Panc1 (cell line): Measurements from ENCODE around the gene SPIRE1. TPM values are rescaled to one million over a fixed set of nuclear protein-coding genes. Genes with fewer than 3 reads are reported as not detected.

ENCODE experiments used
- ATAC-seq: fragments of 200-7000 bp; cut with Tn5 transposase; 2 replicates; pipeline ENCODE4 v1.9.1; 2020; ENCODE audit warnings: mild to moderate bottlenecking, moderate library complexity
- BruUV-seq: library from RNA; stranded (reverse); fragments of 400-500 nt; replicated peaks from 2 replicates; lab custom pipeline; 2021; lab: Mats Ljungman, UMichigan
- CTCF ChIA-PET: fragments of 300-600 bp; sonication (Branson Sonifier 250); formaldehyde crosslinking; loops from one replicate; lab custom pipeline; 2022; ENCODE audit warnings: antibody characterized with exemption; lab: Charles Lee
- POLR2A ChIA-PET: fragments of 300-600 bp; sonication (Branson Sonifier 250); formaldehyde crosslinking; loops from one replicate; lab custom pipeline; 2022; ENCODE audit warnings: antibody characterized with exemption; lab: Charles Lee
- DNase-seq: peaks from one replicate; pipeline ENCODE4 v3.0.0-alpha.2; 2010; ENCODE audit warnings: low read depth, low spot score
- H3K27ac ChIP-seq: 2 replicates; pipeline ENCODE4 v1.5.1; 2011; ENCODE audit warnings: mild to moderate bottlenecking, low read length, inconsistent platforms
- H3K27me3 ChIP-seq: fragments of 200-500 bp; sonication (Bioruptor generic); 2 replicates; pipeline ENCODE4 v1.6.0; 2014; ENCODE audit warnings: low read length, inconsistent platforms; ENCODE audit not compliant: control insufficient read depth, insufficient read depth
- H3K36me3 ChIP-seq: fragments of 200-500 bp; sonication (Bioruptor generic); 2 replicates; pipeline ENCODE4 v1.5.1; 2014; ENCODE audit warnings: inconsistent platforms, mild to moderate bottlenecking, low read length, moderate library complexity; ENCODE audit not compliant: control insufficient read depth, insufficient read depth
- H3K4me1 ChIP-seq: 2 replicates; pipeline ENCODE4 v1.5.1; 2011; ENCODE audit warnings: inconsistent platforms, mild to moderate bottlenecking, low read length, moderate library complexity; ENCODE audit not compliant: control insufficient read depth, insufficient read depth
- H3K4me3 ChIP-seq, 2 experiments: 2 replicates each; pipeline ENCODE4 v1.5.1; 2011 to 2012; ENCODE audit warnings: low read depth in 2 of 2, low read length in 2 of 2, mild to moderate bottlenecking in 2 of 2, inconsistent platforms in 1 of 2, moderate library complexity in 1 of 2
- H3K9me3 ChIP-seq: fragments of 200-500 bp; sonication (Bioruptor generic); 2 replicates; pipeline ENCODE4 v1.5.1; 2014; ENCODE audit warnings: low read depth, mild to moderate bottlenecking, inconsistent platforms, low read length, moderate library complexity; ENCODE audit not compliant: control insufficient read depth, insufficient read depth
- POLR2AphosphoS5 ChIP-seq: IDR thresholded peaks from 2 replicates; pipeline ENCODE4 v1.6.1; 2012; ENCODE audit warnings: mild to moderate bottlenecking, low read depth, low read length, moderate library complexity
- SIN3A ChIP-seq: IDR thresholded peaks from 2 replicates; pipeline ENCODE4 v1.6.1; 2012; ENCODE audit warnings: low read depth, mild to moderate bottlenecking, low read length, moderate library complexity, borderline replicate concordance; ENCODE audit not compliant: insufficient read depth
- TCF7L2 ChIP-seq: IDR thresholded peaks from 2 replicates; pipeline ENCODE4 v1.6.1; 2011; ENCODE audit warnings: mild to moderate bottlenecking, low read depth, low read length, inconsistent platforms
- in situ Hi-C: cut with HindIII; loops from 2 replicates; pipeline ENCODE4 v1.10.0; 2016; ENCODE audit warnings: low sequenced_read_pairs, low pct_unique_long_range_greater_than_20kb
- intact Hi-C: fragments of 100-400 bp; cut with micrococcal nuclease; formaldehyde crosslinking; loops from one replicate; pipeline ENCODE4 v1.10.0; 2022; ENCODE audit not compliant: unreplicated experiment
- total RNA-seq: library from RNA; stranded (reverse); gene quantifications from one replicate; pipeline ENCODE4 v1.2.1, GENCODE V29; 2021; ENCODE audit not compliant: unreplicated experiment
- TF ChIP-seq, protein P1 (sequence below), 2 experiments: IDR thresholded peaks; 2 replicates each; pipeline ENCODE4 v1.6.1; 2011 to 2012; ENCODE audit warnings: low read depth in 2 of 2, control low read depth in 1 of 2, low read length in 1 of 2, mild to moderate bottlenecking in 1 of 2, moderate library complexity in 1 of 2; ENCODE audit not compliant: insufficient read depth in 1 of 2
- TF ChIP-seq, protein P2 (sequence below): fragments of 450-650 bp; IDR thresholded peaks from 2 replicates; pipeline ENCODE4 v1.5.1; 2017; ENCODE audit warnings: mild to moderate bottlenecking

The SPIRE1 gene
- total RNA-seq, 1 experiment from 2014 or later, result 45.5 TPM

DNA sequence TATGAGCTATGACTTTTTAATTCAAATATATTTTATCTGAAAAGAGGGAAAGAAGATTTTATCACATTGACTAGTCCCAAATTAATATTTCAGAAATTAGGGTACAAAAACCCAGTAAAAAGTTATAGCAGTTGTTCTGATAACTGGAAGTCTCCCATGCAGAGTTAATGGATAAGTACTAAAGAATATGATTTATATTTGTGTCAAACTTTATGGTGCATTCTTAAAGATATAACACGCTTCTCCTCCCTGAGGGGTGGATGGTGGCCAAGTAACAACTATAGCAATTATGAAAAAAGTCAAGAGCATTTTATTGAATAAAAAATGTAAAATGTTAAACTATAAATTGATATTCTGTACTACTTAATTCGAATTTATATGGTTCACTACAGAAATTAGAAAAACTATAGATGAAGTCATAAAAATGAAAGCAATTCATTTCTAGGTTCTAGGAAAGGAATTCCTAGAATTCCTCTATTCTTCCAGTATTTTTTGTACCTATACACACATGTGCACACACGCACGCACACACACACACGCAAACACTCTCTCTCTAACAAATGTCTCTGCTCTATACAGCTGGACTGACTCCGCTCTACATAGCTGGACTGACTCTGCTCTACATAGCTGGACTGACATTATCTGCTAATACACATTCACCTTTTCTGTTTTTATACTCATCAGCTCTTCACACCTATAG lies 138.9 kb downstream of the SPIRE1 start:
- no peak for ATAC-seq
- Histone ChIP-seq H3K4me3 (no peak overlapping the region), H3K36me3 (no peaks in the 10 kb centered on the region), H3K9me3 (no peaks in the 10 kb centered on the region), H3K27me3 (no peaks in the 10 kb centered on the region), H3K27ac (no peak overlapping the region), H3K4me1 (no peaks in the 10 kb centered on the region)
- ChIA-PET CTCF (interaction anchor here (0.5 kb wide), 1 partner anchor 9 kb away, joined by 4 read pairs; no protein-coding TSS in a partner anchor), POLR2A (interaction anchor here (0.6 kb wide), 1 partner anchor 199 kb away, joined by 5 read pairs; no protein-coding TSS in a partner anchor)
- in situ Hi-C loops (no loop called here), intact Hi-C loops (no loop called here)
- BruUV-seq, result no TSS peak
- no peak for DNase-seq
- TF ChIP-seq, protein P1, sequence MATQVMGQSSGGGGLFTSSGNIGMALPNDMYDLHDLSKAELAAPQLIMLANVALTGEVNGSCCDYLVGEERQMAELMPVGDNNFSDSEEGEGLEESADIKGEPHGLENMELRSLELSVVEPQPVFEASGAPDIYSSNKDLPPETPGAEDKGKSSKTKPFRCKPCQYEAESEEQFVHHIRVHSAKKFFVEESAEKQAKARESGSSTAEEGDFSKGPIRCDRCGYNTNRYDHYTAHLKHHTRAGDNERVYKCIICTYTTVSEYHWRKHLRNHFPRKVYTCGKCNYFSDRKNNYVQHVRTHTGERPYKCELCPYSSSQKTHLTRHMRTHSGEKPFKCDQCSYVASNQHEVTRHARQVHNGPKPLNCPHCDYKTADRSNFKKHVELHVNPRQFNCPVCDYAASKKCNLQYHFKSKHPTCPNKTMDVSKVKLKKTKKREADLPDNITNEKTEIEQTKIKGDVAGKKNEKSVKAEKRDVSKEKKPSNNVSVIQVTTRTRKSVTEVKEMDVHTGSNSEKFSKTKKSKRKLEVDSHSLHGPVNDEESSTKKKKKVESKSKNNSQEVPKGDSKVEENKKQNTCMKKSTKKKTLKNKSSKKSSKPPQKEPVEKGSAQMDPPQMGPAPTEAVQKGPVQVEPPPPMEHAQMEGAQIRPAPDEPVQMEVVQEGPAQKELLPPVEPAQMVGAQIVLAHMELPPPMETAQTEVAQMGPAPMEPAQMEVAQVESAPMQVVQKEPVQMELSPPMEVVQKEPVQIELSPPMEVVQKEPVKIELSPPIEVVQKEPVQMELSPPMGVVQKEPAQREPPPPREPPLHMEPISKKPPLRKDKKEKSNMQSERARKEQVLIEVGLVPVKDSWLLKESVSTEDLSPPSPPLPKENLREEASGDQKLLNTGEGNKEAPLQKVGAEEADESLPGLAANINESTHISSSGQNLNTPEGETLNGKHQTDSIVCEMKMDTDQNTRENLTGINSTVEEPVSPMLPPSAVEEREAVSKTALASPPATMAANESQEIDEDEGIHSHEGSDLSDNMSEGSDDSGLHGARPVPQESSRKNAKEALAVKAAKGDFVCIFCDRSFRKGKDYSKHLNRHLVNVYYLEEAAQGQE (IDR thresholded peaks at IDR 0.05; ENCODE audit: insufficient read depth in 1 of 2, low read depth in 2 of 2, low read length in 1 of 2), result no peak
- no peak for TF ChIP-seq TCF7L2

DNA sequence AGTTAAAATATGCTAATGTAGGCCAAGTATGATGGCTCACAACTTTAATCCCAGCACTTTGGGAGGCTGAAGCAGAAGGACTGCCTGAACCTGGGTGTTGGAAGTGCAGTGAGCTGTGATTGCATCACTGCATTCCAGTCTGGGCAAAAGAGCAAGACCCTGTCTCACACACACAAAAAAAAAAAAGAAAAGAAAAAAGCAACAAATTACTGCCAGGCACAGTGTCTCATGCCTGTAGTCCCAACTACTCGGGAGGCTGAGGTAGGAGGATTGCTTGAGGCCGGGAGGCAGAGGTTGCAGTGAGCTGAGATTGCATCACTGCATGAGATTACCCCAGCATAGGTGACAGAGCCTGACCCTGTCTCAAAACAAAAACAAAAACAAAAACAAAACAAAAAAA lies 139.6 kb downstream of the SPIRE1 start:
- CTCF ChIA-PET, result no interaction called here
- POLR2A ChIA-PET, result no interaction called here
- in situ Hi-C loops (no loop called here), intact Hi-C loops (no loop called here)
- Histone ChIP-seq H3K4me3 (no peak overlapping the region), H3K36me3 (no peaks in the 10 kb centered on the region), H3K4me1 (no peaks in the 10 kb centered on the region), H3K9me3 (no peaks in the 10 kb centered on the region), H3K27me3 (no peaks in the 10 kb centered on the region), H3K27ac (no peak overlapping the region; the same call in 1 of the 2 replicates)
- TF ChIP-seq, protein P1 (IDR thresholded peaks at IDR 0.05; ENCODE audit: insufficient read depth in 1 of 2, low read depth in 2 of 2, low read length in 1 of 2), result no peak
- TF ChIP-seq, protein P2, sequence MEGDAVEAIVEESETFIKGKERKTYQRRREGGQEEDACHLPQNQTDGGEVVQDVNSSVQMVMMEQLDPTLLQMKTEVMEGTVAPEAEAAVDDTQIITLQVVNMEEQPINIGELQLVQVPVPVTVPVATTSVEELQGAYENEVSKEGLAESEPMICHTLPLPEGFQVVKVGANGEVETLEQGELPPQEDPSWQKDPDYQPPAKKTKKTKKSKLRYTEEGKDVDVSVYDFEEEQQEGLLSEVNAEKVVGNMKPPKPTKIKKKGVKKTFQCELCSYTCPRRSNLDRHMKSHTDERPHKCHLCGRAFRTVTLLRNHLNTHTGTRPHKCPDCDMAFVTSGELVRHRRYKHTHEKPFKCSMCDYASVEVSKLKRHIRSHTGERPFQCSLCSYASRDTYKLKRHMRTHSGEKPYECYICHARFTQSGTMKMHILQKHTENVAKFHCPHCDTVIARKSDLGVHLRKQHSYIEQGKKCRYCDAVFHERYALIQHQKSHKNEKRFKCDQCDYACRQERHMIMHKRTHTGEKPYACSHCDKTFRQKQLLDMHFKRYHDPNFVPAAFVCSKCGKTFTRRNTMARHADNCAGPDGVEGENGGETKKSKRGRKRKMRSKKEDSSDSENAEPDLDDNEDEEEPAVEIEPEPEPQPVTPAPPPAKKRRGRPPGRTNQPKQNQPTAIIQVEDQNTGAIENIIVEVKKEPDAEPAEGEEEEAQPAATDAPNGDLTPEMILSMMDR, result no peak
- TF ChIP-seq TCF7L2 (no peak), SIN3A (no peak), POLR2AphosphoS5 (no peak)
- ATAC-seq (no peak), DNase-seq (no peak)
- no TSS peak for BruUV-seq
